Ramos (cell line): Measurements from ENCODE around the gene MYLK2.

Experiments used
- in situ Hi-C: fragments of 300-500 bp; cut with MboI; formaldehyde crosslinking; loops from one replicate; pipeline ENCODE4 v1.14.3; 2022; ENCODE audit warnings: low sequenced_read_pairs; ENCODE audit not compliant: unreplicated experiment

Gene MYLK2

DNA sequence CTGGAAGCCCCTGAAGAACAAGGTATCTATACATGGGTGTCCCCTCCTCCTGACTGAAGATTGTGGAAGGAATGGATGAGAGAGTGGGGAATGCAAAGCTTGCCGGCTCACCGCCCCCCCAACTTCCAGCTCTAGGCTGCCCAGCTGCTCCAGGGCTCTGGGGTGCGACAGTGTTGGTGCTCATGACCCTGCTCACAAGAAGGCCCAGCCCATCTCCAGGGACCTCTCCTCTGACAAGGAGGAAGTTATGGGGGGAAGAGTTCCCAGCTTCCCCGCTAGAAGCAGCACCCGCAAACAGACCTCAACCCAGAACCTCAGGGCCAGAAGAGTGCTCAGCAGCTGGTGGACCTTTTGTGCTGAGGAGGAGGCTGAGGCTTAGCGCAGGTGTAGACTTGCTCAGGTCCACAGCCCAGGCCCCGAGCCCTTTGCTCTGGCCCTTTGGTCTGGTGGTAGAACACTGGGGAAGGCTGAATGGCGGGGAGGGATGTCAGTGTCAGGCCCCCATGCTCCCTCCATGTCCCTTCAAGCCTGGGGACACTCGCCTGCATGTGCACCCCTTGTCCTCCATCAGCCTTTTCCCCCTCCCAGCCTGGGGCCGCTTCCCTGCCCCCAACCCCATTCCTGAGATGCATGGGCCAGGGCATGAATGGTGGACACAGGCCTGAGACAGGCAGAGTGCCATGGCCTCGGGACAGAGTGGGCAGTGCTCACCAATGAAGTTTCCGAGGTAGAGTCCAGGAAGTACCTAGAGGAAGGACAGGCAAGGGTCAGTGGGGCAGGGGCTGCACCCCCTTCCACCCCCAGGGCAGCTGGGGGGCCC lies 49.9 kb downstream of the MYLK2 start:
- in situ Hi-C loops: no loop called here

DNA sequence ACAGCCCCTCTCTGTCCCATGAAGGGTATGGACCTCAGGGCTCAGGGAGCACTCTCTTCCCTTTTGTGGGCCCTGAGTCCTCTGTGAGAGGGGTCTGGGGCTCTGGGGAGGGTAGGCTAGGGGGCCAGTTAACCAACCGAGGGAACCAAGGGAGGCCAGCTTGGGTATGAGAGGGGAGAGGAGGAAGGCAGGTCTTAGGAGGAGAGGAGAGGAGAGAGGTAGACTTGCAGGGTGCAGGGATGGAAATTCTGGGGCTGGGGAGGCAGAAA lies 50.5 kb downstream of the MYLK2 start:
- in situ Hi-C loops: no loop called here

GRCh38 chr20:31869942-31870725 lies 51.0 kb downstream of the MYLK2 start, which contains the start of the genes DUSP15 and TTLL9:
Gene DUSP15, minus strand, starts transcription at chr20:31870527. Its CDS starts 190 bp downstream, at chr20:31870337.
Gene TTLL9, plus strand, starts transcription at chr20:31870634. Its CDS starts 493 bp downstream, at chr20:31871127.
- in situ Hi-C loops: no loop called here

- in situ Hi-C loops: no loop called here
These were observed 51.8 kb downstream of the MYLK2 start for GRCh38 chr20:31870726-31871617.

DNA sequence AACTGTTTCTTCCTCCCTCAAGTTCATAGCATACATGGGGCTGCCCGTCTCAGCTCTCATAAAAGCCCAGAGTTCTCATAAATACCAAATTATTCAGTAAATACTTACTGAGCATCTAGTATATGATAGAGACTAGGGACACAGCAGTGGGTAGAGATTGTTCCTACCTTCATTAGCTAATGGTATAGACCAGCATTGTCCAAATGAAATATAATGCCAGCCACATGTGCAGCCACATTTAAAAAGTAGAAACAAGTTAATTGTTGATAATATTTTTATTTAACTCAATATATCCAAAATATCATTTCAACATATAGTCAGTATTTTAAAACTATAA lies 52.4 kb downstream of the MYLK2 start:
- in situ Hi-C loops: no loop called here

GRCh38 chr20:31872406-31872805 lies 53.2 kb downstream of the MYLK2 start:
- in situ Hi-C loops: no loop called here

- in situ Hi-C loops: no loop called here
These were observed 56.5 kb downstream of the MYLK2 start for GRCh38 chr20:31875671-31876070.

- in situ Hi-C loops: no loop called here
These were observed 58.5 kb downstream of the MYLK2 start for GRCh38 chr20:31877684-31878083.

DNA sequence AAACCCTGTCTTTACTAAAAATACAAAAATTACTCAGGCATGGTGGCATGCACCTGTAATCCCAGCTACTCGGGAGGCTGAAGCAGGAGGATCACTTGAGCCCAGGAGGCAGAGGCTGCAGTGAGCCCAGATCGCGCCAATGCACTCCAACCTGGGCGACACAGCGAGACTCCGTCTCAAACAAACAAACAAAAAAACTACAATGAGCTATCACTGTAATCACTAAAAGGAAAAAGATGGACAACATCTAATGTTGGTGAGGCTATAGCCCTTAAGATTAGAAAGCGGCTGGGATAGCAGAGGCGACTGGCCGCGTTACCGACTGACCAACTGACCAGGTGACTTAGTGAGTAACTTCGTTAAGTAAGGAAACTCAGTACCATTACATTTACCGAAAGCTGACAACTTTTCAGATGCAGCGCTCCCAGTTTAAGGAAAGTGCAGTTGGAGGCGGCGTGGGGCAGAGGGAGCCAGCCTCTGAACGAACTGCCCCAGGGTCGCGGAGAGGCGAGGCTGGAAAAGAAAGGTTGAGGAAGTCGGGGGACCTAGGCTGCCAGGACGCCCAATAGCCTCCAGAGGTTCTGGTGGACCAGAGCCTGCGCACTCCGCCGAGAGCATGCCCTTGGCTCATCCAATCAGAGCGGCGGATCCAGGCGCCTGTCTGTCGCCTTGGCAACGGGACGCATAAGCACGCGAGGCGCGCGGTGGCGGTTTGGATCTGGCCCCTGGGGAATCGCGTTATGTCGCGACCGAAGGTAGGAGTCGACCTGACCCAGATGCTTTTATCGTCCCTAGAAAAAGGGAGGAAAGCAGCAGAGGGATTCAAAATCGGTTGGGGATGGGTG lies 60.2 kb downstream of the MYLK2 start:
- in situ Hi-C loops: no loop called here

- in situ Hi-C loops: no loop called here
These were observed 62.8 kb downstream of the MYLK2 start for GRCh38 chr20:31881945-31882344.

- in situ Hi-C loops: no loop called here
These were observed 64.7 kb downstream of the MYLK2 start for GRCh38 chr20:31883829-31884228.
